HepG2 (cell line): Measurements from ENCODE around the gene THBS2.

Source experiments
- ASH2L ChIP-seq: fragments of 300-600, 200-600 bp; sonication (generic); IDR thresholded peaks from 2 replicates; pipeline ENCODE4 v1.7.0; 2017; ENCODE audit warnings: low read depth, mild to moderate bottlenecking, moderate library complexity, mixed read lengths, low read length; ENCODE audit not compliant: insufficient read length
- HNRNPLL ChIP-seq: fragments of 200-400 bp; formaldehyde crosslinking; IDR thresholded peaks from 2 replicates; pipeline ENCODE4 v1.6.1; 2017; ENCODE audit warnings: mild to moderate bottlenecking, low read depth, low read length; ENCODE audit not compliant: poor library complexity, severe bottlenecking
- SETDB1 ChIP-seq: sonication (generic); formaldehyde crosslinking; IDR thresholded peaks from 2 replicates; pipeline ENCODE4 v1.5.1; 2020; ENCODE audit warnings: missing genetic modification reagents, mild to moderate bottlenecking, borderline replicate concordance
- SMARCC2 ChIP-seq: fragments of 450-650 bp; IDR thresholded peaks from 2 replicates; pipeline ENCODE4 v1.6.1; 2017; ENCODE audit warnings: antibody characterized with exemption, mild to moderate bottlenecking
- SMYD3 ChIP-seq: sonication (generic); formaldehyde crosslinking; IDR thresholded peaks from 2 replicates; pipeline ENCODE4 v1.8.1; 2023; ENCODE audit warnings: mild to moderate bottlenecking, missing genetic modification reagents
- TAF15 ChIP-seq: fragments of 200-400 bp; formaldehyde crosslinking; IDR thresholded peaks from one replicate; pipeline ENCODE4 v1.6.1; 2018; ENCODE audit warnings: mild to moderate bottlenecking, low read depth, low read length; ENCODE audit not compliant: poor library complexity, severe bottlenecking
- ZFX ChIP-seq: sonication (generic); formaldehyde crosslinking; IDR thresholded peaks from 2 replicates; pipeline ENCODE4 v1.4.0; 2020; ENCODE audit warnings: mild to moderate bottlenecking, low read depth, missing genetic modification reagents, moderate library complexity
- ZKSCAN1 ChIP-seq: fragments of 150-350 bp; IDR thresholded peaks from 2 replicates; pipeline ENCODE4 v1.6.1; 2014; ENCODE audit warnings: low read length
- ZMAT3 ChIP-seq: sonication (generic); formaldehyde crosslinking; conservative IDR thresholded peaks from 2 replicates; pipeline ENCODE4 v1.7.0; 2021; ENCODE audit warnings: missing genetic modification reagents
- TF ChIP-seq, protein P1 (sequence below): sonication (generic); formaldehyde crosslinking; IDR thresholded peaks from 2 replicates; pipeline ENCODE4 v1.5.0; 2020; ENCODE audit warnings: mild to moderate bottlenecking, missing genetic modification reagents, moderate library complexity
- TF ChIP-seq, protein P2 (sequence below): sonication (generic); formaldehyde crosslinking; IDR thresholded peaks from 2 replicates; pipeline ENCODE4 v1.4.0; 2020; ENCODE audit warnings: missing genetic modification reagents, mild to moderate bottlenecking, borderline replicate concordance
- TF ChIP-seq, protein P3 (sequence below), 2 experiments: sonication (generic) in 1 of 2; formaldehyde crosslinking in 1 of 2; IDR thresholded peaks; 2 replicates each; pipeline versions ENCODE4 v1.5.1 to v1.6.1; 2011 to 2020; ENCODE audit warnings: borderline replicate concordance in 1 of 2, low read depth in 1 of 2, low read length in 1 of 2, mild to moderate bottlenecking in 1 of 2, missing genetic modification reagents in 1 of 2, moderate library complexity in 1 of 2

DNA sequence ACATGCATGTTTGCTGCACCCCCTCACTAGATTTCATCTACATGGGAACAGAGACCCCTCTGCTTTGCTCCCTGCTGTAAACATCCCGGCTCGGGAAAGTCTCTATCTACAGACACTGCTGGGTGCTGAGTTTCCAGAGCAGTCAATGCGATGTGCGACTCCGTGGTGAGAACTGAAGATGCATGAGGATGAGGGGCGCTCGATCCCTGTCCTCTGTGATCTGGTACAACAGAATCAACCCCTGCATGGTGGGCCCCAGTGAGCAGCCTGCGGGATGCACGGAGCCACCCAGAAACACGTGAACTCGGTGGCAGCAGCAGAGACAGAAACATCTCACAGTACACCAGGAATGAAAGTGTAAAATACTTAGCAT is 83.1 kb downstream of the THBS2 start:
- TF ChIP-seq, protein P1, sequence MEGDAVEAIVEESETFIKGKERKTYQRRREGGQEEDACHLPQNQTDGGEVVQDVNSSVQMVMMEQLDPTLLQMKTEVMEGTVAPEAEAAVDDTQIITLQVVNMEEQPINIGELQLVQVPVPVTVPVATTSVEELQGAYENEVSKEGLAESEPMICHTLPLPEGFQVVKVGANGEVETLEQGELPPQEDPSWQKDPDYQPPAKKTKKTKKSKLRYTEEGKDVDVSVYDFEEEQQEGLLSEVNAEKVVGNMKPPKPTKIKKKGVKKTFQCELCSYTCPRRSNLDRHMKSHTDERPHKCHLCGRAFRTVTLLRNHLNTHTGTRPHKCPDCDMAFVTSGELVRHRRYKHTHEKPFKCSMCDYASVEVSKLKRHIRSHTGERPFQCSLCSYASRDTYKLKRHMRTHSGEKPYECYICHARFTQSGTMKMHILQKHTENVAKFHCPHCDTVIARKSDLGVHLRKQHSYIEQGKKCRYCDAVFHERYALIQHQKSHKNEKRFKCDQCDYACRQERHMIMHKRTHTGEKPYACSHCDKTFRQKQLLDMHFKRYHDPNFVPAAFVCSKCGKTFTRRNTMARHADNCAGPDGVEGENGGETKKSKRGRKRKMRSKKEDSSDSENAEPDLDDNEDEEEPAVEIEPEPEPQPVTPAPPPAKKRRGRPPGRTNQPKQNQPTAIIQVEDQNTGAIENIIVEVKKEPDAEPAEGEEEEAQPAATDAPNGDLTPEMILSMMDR (CRISPR knock-in tag) = no peak
- TF ChIP-seq SETDB1 = no peak
- TF ChIP-seq SMARCC2 = no peak
- TF ChIP-seq, protein P2, sequence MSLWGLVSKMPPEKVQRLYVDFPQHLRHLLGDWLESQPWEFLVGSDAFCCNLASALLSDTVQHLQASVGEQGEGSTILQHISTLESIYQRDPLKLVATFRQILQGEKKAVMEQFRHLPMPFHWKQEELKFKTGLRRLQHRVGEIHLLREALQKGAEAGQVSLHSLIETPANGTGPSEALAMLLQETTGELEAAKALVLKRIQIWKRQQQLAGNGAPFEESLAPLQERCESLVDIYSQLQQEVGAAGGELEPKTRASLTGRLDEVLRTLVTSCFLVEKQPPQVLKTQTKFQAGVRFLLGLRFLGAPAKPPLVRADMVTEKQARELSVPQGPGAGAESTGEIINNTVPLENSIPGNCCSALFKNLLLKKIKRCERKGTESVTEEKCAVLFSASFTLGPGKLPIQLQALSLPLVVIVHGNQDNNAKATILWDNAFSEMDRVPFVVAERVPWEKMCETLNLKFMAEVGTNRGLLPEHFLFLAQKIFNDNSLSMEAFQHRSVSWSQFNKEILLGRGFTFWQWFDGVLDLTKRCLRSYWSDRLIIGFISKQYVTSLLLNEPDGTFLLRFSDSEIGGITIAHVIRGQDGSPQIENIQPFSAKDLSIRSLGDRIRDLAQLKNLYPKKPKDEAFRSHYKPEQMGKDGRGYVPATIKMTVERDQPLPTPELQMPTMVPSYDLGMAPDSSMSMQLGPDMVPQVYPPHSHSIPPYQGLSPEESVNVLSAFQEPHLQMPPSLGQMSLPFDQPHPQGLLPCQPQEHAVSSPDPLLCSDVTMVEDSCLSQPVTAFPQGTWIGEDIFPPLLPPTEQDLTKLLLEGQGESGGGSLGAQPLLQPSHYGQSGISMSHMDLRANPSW = no peak
- TF ChIP-seq ZFX (CRISPR knock-in tag) = no peak
- TF ChIP-seq HNRNPLL = no peak
- no peak for TF ChIP-seq SMYD3 (CRISPR knock-in tag)
- TF ChIP-seq ASH2L = no peak
- TF ChIP-seq, protein P3, sequence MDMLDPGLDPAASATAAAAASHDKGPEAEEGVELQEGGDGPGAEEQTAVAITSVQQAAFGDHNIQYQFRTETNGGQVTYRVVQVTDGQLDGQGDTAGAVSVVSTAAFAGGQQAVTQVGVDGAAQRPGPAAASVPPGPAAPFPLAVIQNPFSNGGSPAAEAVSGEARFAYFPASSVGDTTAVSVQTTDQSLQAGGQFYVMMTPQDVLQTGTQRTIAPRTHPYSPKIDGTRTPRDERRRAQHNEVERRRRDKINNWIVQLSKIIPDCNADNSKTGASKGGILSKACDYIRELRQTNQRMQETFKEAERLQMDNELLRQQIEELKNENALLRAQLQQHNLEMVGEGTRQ (IDR thresholded peaks at IDR 0.05; ENCODE audit: low read depth, low read length) = no peak
- TF ChIP-seq, protein P3 (CRISPR knock-in tag; IDR thresholded peaks at IDR 0.05; ENCODE audit: borderline replicate concordance) = no peak
- TF ChIP-seq ZMAT3 = no peak
- no peak for TF ChIP-seq ZKSCAN1
- TF ChIP-seq TAF15 = no peak
